Fibroblast of lung (primary cell): ENCODE results near the gene OBSCN. TPM values are rescaled to one million over a fixed set of nuclear protein-coding genes. Genes with fewer than 3 reads are reported as not detected.

Experiments
- DNase-seq, 2 donors: peaks; one replicate each; pipeline versions ENCODE4 v3.0.0 to v3.0.0-alpha.2; 2010; ENCODE audit warnings: low read depth in 2 of 2
- H2AFZ ChIP-seq: 2 replicates; pipeline ENCODE4 v1.5.1; 2012; ENCODE audit warnings: low read length, control low read depth, inconsistent platforms
- H3K27ac ChIP-seq: 2 replicates; pipeline ENCODE4 v1.5.1; 2011; ENCODE audit warnings: low read length, control low read depth; ENCODE audit not compliant: insufficient read depth
- H3K27me3 ChIP-seq: 2 replicates; pipeline ENCODE4 v1.5.1; 2011; ENCODE audit warnings: mild to moderate bottlenecking, low read length; ENCODE audit not compliant: control insufficient read depth, insufficient read depth
- H3K36me3 ChIP-seq: 2 replicates; pipeline ENCODE4 v1.5.1; 2011; ENCODE audit warnings: low read length; ENCODE audit not compliant: control insufficient read depth, insufficient read depth
- H3K4me1 ChIP-seq: 2 replicates; pipeline ENCODE4 v1.5.1; 2011; ENCODE audit warnings: low read length; ENCODE audit not compliant: control insufficient read depth, insufficient read depth; ENCODE audit errors: extremely low read depth
- H3K4me2 ChIP-seq: 2 replicates; pipeline ENCODE4 v1.5.1; 2011; ENCODE audit warnings: low read length, control low read depth; ENCODE audit not compliant: insufficient read depth; ENCODE audit errors: extremely low read depth
- H3K4me3 ChIP-seq, 4 experiments: fragments of 200-600 bp in 1 of 4; sonication (generic) in 1 of 4; replicated peaks in 1 of 4; 2 replicates each; pipeline ENCODE4 v1.5.1; 2011 to 2016; ENCODE audit warnings: low read length in 4 of 4, low read depth in 3 of 4, mild to moderate bottlenecking in 3 of 4, control low read depth in 2 of 4, inconsistent platforms in 1 of 4, mixed read lengths in 1 of 4; ENCODE audit not compliant: insufficient read depth in 1 of 4; ENCODE audit errors: control extremely low read depth in 1 of 4
- H3K79me2 ChIP-seq: 2 replicates; pipeline ENCODE4 v1.5.1; 2012; ENCODE audit warnings: mild to moderate bottlenecking, low read length, inconsistent platforms; ENCODE audit not compliant: control insufficient read depth, insufficient read depth
- H3K9ac ChIP-seq: 2 replicates; pipeline ENCODE4 v1.5.1; 2011; ENCODE audit warnings: mild to moderate bottlenecking, low read length, control low read depth; ENCODE audit not compliant: insufficient read depth
- H3K9me3 ChIP-seq: 2 replicates; pipeline ENCODE4 v1.5.1; 2012; ENCODE audit warnings: low read depth, low read length; ENCODE audit not compliant: control insufficient read depth, insufficient read depth
- H4K20me1 ChIP-seq: 2 replicates; pipeline ENCODE4 v1.5.1; 2011; ENCODE audit warnings: low read length; ENCODE audit not compliant: control insufficient read depth, insufficient read depth; ENCODE audit errors: extremely low read depth
- EZH2 ChIP-seq: IDR thresholded peaks from 2 replicates; pipeline ENCODE4 v1.5.1; 2012; ENCODE audit warnings: low read length, control low read depth, mild to moderate bottlenecking; ENCODE audit errors: missing control alignments
- polyA plus RNA-seq, 2 donors: library from polyadenylated mRNA; depleted of rRNA in 1 of 2; stranded (reverse) in 1 of 2; unstranded in 1 of 2; fragments of >200 nt; gene quantifications; 2 replicates each; pipeline ENCODE4 v1.2.1, GENCODE V29; 2011 to 2012; ENCODE audit warnings: missing spikeins in 1 of 2
- total RNA-seq: library from RNA; depleted of rRNA; stranded (reverse); fragments of >200 nt; gene quantifications from 2 replicates; pipeline ENCODE4 v1.2.1, GENCODE V29; 2014
- TF ChIP-seq, protein P1 (sequence below), 2 donors: IDR thresholded peaks in 1 of 2; conservative IDR thresholded peaks in 1 of 2; 1 replicate in 1 of 2; 2 replicates in 1 of 2; pipeline ENCODE4 v1.5.1; 2011 to 2012; ENCODE audit warnings: low read length in 2 of 2, control low read depth in 1 of 2, inconsistent platforms in 1 of 2, low read depth in 1 of 2, mild to moderate bottlenecking in 1 of 2

OBSCN gene
- total and polyA plus RNA-seq, 2 donors (not counting 1 experiment from before 2014, with no cell fraction given): 0.87 to 16.8 TPM

DNA sequence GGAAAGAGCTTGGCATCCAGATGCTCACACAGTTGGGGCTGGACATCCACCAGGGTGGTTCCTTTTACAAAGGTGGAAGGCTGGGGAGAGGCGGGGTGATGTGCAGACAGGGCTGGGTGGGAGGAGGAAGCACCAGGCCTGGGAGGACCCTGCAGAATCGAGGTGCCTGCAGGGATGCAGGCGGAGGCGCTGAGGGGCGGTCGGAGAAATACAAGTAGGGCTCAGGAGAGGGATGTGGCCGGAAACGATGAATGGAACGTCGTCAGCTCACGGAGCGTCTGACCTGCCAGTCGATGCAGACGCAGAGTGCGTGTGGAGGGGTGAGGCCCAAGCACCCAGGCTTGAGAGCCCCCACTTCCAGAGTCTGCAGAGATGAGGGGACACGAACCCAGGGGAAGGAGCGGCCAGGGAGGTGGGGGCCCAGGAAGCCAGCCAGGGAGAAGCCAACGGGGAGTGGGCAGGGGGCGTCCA lies 135.4 kb downstream of the OBSCN start:
- H3K4me1 ChIP-seq: no peaks in the 10 kb centered on the region
- no peaks in the 10 kb centered on the region for H3K9me3 ChIP-seq
- H3K36me3 ChIP-seq: no peaks in the 10 kb centered on the region
- no peak for DNase-seq
- TF ChIP-seq, protein P1, sequence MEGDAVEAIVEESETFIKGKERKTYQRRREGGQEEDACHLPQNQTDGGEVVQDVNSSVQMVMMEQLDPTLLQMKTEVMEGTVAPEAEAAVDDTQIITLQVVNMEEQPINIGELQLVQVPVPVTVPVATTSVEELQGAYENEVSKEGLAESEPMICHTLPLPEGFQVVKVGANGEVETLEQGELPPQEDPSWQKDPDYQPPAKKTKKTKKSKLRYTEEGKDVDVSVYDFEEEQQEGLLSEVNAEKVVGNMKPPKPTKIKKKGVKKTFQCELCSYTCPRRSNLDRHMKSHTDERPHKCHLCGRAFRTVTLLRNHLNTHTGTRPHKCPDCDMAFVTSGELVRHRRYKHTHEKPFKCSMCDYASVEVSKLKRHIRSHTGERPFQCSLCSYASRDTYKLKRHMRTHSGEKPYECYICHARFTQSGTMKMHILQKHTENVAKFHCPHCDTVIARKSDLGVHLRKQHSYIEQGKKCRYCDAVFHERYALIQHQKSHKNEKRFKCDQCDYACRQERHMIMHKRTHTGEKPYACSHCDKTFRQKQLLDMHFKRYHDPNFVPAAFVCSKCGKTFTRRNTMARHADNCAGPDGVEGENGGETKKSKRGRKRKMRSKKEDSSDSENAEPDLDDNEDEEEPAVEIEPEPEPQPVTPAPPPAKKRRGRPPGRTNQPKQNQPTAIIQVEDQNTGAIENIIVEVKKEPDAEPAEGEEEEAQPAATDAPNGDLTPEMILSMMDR (conservative IDR thresholded peaks at IDR 0.05 in 1 of 2, IDR thresholded peaks at IDR 0.05 in 1 of 2; ENCODE audit: low read depth in 1 of 2, low read length in 2 of 2): no peak
- no peak for TF ChIP-seq EZH2
- H3K9ac ChIP-seq: no peak overlapping the region
- H3K79me2 ChIP-seq: no peaks in the 10 kb centered on the region
- no peak overlapping the region for H3K4me2 ChIP-seq
- H3K27ac ChIP-seq: no peak overlapping the region
- no peaks in the 10 kb centered on the region for H3K27me3 ChIP-seq
- no peaks in the 10 kb centered on the region for H4K20me1 ChIP-seq
- H3K4me3 ChIP-seq: no peak overlapping the region
- no peak overlapping the region for H2AFZ ChIP-seq

DNA sequence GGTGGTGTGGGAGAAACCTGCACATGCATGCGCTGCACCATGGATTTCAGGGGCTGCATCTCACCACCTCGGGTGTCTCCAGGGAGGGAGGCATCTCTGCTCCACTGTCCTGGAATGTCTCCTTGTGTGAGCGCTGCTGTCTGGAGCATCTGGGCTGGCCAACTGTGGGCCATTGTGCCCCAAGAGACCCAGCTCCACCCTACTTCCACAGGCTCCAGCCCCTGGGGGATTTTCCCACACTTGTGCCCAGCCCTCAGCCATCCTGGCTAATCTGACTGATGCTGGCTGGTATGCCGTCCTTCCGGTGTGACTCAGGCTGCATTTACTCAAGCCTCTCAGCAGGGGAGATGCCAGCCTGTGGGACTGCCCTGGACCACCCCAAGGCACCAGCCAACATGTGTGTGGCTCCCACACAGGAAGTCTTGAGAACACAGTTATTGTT lies 136.8 kb downstream of the OBSCN start:
- H2AFZ ChIP-seq: no peak overlapping the region
- H3K4me3 ChIP-seq: no peak overlapping the region
- no peaks in the 10 kb centered on the region for H3K27me3 ChIP-seq
- no peaks in the 10 kb centered on the region for H3K9me3 ChIP-seq
- H3K79me2 ChIP-seq: no peaks in the 10 kb centered on the region
- H3K4me1 ChIP-seq: no peaks in the 10 kb centered on the region
- no peak for DNase-seq
- no peaks in the 10 kb centered on the region for H3K36me3 ChIP-seq
- no peak overlapping the region for H3K4me2 ChIP-seq
- no peak for TF ChIP-seq EZH2
- TF ChIP-seq, protein P1 (conservative IDR thresholded peaks at IDR 0.05 in 1 of 2, IDR thresholded peaks at IDR 0.05 in 1 of 2; ENCODE audit: low read depth in 1 of 2, low read length in 2 of 2): no peak
- H4K20me1 ChIP-seq: no peaks in the 10 kb centered on the region
- no peak overlapping the region for H3K27ac ChIP-seq
- no peak overlapping the region for H3K9ac ChIP-seq

DNA sequence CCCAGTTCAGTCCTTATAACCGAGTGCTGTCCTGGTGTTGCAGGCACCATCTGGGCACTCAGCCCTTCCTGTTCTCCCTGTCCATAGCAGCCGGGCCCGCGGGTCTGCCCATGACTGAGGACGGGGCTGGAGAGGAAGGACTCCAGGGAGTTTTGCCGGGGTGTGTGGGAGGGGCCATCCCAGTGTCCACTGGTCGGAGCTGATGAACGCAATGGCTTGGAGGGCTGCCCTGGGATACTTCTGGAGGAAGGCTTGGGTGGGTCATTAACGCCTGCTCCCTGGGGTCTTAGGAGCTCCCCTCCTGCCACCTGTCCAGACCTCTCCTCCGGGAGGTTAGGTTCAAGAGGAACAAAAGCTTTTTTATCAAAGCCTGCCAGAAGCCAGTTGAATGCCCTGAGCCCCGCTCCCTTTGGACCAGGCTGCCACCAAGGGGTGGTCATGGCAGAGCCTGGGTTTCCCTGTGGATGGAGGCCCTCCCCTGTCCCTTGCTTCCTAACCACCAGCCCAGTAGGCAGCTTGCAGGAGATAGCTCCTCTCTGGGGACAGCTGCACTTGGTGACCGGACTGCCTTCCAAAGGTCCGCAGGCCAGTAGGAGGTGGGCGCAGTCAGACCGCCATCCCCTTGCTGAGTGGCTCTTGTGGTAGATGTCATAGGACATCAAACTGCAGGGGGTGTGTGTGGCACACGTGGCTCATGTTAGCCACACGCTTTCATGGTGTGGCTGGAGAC lies 137.5 kb downstream of the OBSCN start:
- no peak for TF ChIP-seq EZH2
- TF ChIP-seq, protein P1 (conservative IDR thresholded peaks at IDR 0.05 in 1 of 2, IDR thresholded peaks at IDR 0.05 in 1 of 2; ENCODE audit: low read depth in 1 of 2, low read length in 2 of 2): no peak
- H3K4me1 ChIP-seq: no peaks in the 10 kb centered on the region
- no peaks in the 10 kb centered on the region for H3K9me3 ChIP-seq
- no peak overlapping the region for H3K4me3 ChIP-seq
- no peaks in the 10 kb centered on the region for H4K20me1 ChIP-seq
- no peaks in the 10 kb centered on the region for H3K79me2 ChIP-seq
- no peak for DNase-seq
- H3K36me3 ChIP-seq: no peaks in the 10 kb centered on the region
- H3K4me2 ChIP-seq: no peak overlapping the region
- H3K27me3 ChIP-seq: no peaks in the 10 kb centered on the region
- H2AFZ ChIP-seq: no peak overlapping the region
- H3K9ac ChIP-seq: no peak overlapping the region
- H3K27ac ChIP-seq: no peak overlapping the region
